T-helper 2 cell treated with Interferon-gamma antibody and Interleukin-4, amounts not matched to agents 5 μg/mL and 100 μg/mL, for 36 hours (primary cell): ENCODE measurements around the gene MAP2K1.
A peak's percentile ranks its signal among the peaks of the same experiment; 100 is the strongest.
"Not testable (repeated sequence)": the region's sequence is repeated elsewhere in the genome, so short reads cannot be mapped to it uniquely, and the experiment has no call there.

Experiments
- DNase-seq: peaks from one replicate; pipeline ENCODE4 v3.0.0; 2021; ENCODE audit warnings: low spot score
- H3K27ac Mint-ChIP-seq: one replicate; pipeline ENCODE4 v1.8.0; 2021; ENCODE audit warnings: mild to moderate bottlenecking, mixed read lengths
- H3K27me3 Mint-ChIP-seq: one replicate; pipeline ENCODE4 v1.8.0; 2021; ENCODE audit warnings: low read depth, mixed read lengths
- H3K36me3 Mint-ChIP-seq: one replicate; pipeline ENCODE4 v1.8.0; 2021; ENCODE audit warnings: low read depth, mixed read lengths
- H3K4me1 Mint-ChIP-seq: one replicate; pipeline ENCODE4 v1.8.0; 2021; ENCODE audit warnings: low read depth, mixed read lengths
- H3K4me3 Mint-ChIP-seq: one replicate; pipeline ENCODE4 v1.8.0; 2022; ENCODE audit warnings: mild to moderate bottlenecking, moderate library complexity, mixed read lengths
- H3K9me3 Mint-ChIP-seq: one replicate; pipeline ENCODE4 v1.8.0; 2021; ENCODE audit warnings: mixed read lengths

MAP2K1 gene

DNA sequence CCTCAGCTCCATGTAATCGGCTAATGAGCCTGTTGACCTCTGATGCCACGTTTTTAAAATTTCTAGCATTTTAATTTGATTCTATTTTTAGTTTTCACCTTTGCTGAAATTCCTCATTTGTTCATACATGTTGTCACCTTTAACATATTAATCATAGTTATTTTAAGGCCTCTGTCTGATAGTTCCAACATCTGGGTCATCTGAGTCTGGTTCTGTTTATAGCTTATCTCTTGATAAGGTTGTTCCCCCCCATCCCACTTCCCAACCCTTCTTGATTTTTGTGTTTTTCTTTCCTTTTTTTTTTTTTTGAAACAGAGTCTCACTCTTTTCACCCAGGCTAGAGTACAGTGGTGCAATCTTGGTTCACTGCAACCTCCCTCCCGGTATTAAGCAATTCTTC, 36.4 kb downstream of the MAP2K1 start:
- Mint-ChIP-seq H3K36me3 (peaks cover 30% of the 10 kb centered on the region), H3K27me3 (no peaks in the 10 kb centered on the region), H3K9me3 (no peaks in the 10 kb centered on the region), H3K4me3 (no peak overlapping the region), H3K4me1 (peaks cover 28% of the 10 kb centered on the region), H3K27ac (peak overlapping the region; percentile 31)
- no peak for DNase-seq

DNA sequence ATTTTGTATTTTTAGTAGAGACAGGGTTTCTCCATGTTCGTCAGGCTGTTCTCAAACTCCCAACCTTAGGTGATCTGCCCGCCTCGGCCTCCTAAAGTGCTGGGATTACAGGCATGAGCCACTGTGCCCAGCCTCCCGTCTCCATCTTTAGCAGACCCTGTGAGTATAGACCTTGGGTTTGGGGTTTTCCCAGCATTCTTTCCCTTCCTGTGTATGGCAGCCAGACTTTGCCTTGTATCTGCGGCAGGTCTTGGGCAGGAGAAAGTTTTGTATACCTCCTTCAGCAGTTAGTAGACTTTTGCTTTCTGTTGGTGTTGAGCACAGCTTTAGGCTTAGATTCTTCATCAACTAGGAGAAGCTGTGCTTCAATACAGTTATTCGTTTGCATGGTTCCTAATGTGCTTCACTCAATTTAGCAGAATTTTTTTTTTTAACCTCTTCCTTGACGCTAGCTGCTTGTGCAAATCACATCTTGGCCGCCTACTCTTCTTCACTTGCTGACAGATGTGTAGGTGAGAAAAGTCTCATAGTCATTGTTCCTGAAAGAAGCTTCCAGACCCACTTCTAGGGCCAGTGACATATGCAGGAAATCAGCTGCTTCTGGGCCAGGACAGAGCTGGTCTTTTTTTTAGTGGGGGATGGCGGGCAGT, 38.4 kb downstream of the MAP2K1 start:
- peaks cover 32% of the 10 kb centered on the region for H3K36me3 Mint-ChIP-seq
- no peaks in the 10 kb centered on the region for H3K9me3 Mint-ChIP-seq
- DNase-seq, result no peak
- H3K27me3 Mint-ChIP-seq, result no peaks in the 10 kb centered on the region
- H3K4me3 Mint-ChIP-seq, result peak overlapping the region; percentile 5
- peak overlapping the region; percentile 32 for H3K27ac Mint-ChIP-seq
- H3K4me1 Mint-ChIP-seq, result peaks cover 35% of the 10 kb centered on the region

DNA sequence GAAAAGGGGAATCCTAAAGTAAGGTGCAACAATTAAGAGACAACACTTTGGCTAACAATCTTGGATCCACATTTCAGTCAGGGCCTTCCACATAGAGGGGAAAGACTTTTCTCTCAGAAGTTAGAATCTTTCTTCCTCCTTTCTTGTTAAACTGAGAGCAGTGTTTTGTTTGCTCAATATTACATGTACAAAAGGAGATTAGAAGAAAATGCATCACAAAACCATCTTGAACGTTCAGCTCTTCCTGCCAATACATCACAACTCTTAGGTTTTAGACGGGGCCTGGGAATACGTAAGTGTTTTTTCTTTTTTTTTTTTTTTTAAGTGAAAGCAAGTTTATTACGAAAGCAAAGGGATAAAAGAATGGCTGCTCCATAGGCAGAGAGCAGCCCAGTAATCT, 39.1 kb downstream of the MAP2K1 start:
- peaks cover 39% of the 10 kb centered on the region for H3K4me1 Mint-ChIP-seq
- H3K4me3 Mint-ChIP-seq, result no peak overlapping the region
- peaks cover 32% of the 10 kb centered on the region for H3K36me3 Mint-ChIP-seq
- H3K27me3 Mint-ChIP-seq, result no peaks in the 10 kb centered on the region
- peak overlapping the region; percentile 32 for H3K27ac Mint-ChIP-seq
- no peak for DNase-seq
- H3K9me3 Mint-ChIP-seq, result no peaks in the 10 kb centered on the region

DNA sequence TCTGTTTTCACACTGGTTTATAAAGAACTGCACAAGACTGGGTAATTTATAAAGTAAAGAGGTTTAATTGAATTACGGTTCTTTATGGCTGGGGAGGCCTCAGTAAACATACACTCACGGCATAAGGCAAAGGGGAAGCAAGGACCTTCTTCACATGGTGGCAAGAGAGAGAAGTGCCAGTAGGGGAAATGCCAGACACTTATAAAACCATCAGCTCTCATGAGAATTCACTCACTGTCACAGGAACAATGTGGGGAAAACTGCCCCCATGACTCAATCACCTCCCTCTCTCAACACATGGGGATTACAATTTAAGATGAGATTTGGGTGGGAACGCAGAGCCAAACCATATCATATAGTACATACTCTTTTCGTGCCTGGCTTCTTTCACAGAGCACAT, 42.4 kb downstream of the MAP2K1 start:
- Mint-ChIP-seq H3K27ac (peak overlapping the region; percentile 10), H3K4me3 (no peak overlapping the region), H3K27me3 (no peaks in the 10 kb centered on the region), H3K36me3 (peaks cover 22% of the 10 kb centered on the region), H3K4me1 (peaks cover 50% of the 10 kb centered on the region), H3K9me3 (no peaks in the 10 kb centered on the region)
- DNase-seq, result no peak

DNA sequence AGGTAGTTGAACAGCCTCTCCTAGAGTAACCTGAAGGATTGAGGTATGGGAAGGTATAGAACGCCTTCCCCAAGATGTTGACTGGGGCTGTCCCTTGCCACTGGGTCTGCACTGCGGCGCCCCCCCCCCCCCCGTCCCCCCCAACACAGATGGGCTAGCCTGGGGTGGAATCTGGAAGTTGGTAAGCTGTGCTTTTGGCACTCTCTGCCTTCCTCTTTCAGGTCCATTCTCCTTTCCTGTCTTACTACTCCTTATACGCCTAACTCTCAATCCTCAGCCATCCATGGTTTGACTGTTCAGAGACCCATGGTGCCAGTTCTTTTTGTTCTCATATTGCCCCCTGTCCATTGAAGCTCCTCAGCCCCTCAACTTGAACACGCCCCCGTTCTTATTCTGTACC, 42.8 kb downstream of the MAP2K1 start:
- H3K27me3 Mint-ChIP-seq, result no peaks in the 10 kb centered on the region
- H3K4me1 Mint-ChIP-seq, result peaks cover 47% of the 10 kb centered on the region
- no peak overlapping the region for H3K27ac Mint-ChIP-seq

DNA sequence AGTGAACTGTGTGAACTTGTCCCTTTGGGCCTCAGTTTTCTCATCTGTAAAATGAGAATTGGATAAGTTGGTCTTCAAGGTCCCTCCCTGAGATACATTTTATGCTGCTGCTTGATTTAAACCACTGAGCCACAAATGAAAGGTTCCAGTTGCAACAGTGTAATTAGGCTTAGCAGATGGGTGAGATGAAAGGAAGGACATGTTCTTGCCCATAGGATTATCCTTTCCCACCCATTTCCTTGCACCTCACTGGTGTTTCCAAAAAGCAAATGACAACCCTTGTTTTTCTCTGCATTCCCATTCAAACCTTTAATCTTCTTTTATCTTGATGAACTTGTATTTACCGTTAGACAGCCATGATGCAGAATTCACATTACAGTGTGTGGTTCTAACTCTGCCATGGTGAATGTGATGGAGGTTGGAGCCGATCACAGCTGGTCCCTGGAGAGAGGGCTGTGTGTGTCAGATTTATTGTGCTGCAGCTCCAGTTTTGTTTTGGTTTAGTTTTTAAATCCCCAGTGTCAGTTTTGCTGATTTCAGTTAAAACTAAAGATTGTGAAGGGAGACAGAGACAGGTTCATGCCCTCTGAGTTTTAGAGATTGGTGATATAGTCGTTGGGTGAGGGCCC, 44.0 kb downstream of the MAP2K1 start:
- Mint-ChIP-seq H3K36me3 (peaks cover 20% of the 10 kb centered on the region), H3K27ac (no peak overlapping the region), H3K4me1 (peaks cover 37% of the 10 kb centered on the region), H3K4me3 (no peak overlapping the region), H3K9me3 (no peaks in the 10 kb centered on the region), H3K27me3 (no peaks in the 10 kb centered on the region)
- no peak for DNase-seq

More for the DNA sequence above, 42.8 kb downstream of the MAP2K1 start:
- Mint-ChIP-seq H3K9me3 (no peaks in the 10 kb centered on the region), H3K4me3 (no peak overlapping the region), H3K36me3 (peaks cover 20% of the 10 kb centered on the region)
- no peak for DNase-seq

DNA sequence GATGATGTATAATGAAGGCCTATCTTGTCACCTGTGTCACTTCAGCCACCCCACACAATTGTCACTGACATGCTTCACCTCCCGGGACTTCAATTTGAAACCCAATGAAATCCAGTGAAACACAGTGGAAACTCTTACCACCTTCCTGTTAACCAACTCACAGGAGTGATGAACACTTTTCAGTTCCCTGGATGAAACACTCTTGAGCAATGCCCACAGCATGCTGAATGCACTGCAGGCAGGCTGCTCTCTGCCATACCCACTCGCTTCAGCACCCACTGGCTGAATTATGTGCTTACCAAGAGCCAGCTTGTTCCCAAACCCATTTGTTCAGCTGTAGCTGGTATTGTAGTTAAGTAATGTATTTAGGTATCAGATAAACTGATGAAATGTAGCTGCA, 47.0 kb downstream of the MAP2K1 start:
- Mint-ChIP-seq H3K27ac (no peak overlapping the region), H3K9me3 (no peaks in the 10 kb centered on the region), H3K4me1 (peaks cover 27% of the 10 kb centered on the region), H3K4me3 (no peak overlapping the region), H3K36me3 (peaks cover 39% of the 10 kb centered on the region), H3K27me3 (no peaks in the 10 kb centered on the region)
- DNase-seq, result no peak

DNA sequence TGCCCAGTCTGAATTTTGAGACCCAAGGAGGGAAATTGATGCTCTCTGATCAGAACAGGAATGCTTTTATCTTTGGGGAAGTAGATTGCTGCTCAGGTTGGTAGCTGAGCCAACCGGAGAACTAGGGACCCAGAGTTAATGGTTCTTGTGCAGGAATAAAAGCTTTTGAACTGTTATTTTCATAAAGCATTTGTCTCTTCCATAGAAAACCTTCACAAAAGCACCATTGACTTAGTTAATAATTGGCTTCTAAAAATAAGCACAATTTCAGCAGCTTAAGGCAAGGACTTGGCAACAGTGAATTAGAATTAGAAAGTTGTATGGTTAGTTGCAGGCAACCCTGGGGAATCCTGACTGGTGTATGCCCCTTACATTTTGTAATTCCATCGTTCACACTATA, 53.8 kb downstream of the MAP2K1 start:
- Mint-ChIP-seq H3K36me3 (peaks cover 72% of the 10 kb centered on the region), H3K27me3 (no peaks in the 10 kb centered on the region), H3K27ac (no peak overlapping the region), H3K4me1 (no peaks in the 10 kb centered on the region), H3K4me3 (no peak overlapping the region), H3K9me3 (no peaks in the 10 kb centered on the region)
- no peak for DNase-seq

DNA sequence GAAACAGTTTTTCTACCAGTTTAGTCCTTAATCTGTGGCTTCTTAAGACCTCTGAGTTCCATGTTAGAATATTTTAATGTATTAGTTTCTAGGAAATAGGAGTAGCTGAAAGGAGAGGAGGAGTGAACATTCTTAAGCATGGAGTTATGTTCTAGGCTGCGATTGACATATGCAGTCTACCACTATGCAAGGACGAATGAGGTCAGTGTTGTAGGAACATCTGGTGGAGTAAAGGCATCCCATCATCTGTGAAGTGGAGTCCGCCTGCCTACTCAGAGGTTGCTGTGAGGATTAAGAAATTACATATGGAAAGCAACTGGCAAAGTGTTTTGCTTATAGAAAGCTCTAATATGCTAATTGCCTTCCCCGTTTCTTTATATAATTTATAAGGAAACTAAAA, 65.7 kb downstream of the MAP2K1 start:
- peaks cover 43% of the 10 kb centered on the region for H3K36me3 Mint-ChIP-seq
- no peak overlapping the region for H3K4me3 Mint-ChIP-seq
- peaks cover 4% of the 10 kb centered on the region for H3K9me3 Mint-ChIP-seq
- no peak overlapping the region for H3K27ac Mint-ChIP-seq
- no peaks in the 10 kb centered on the region for H3K27me3 Mint-ChIP-seq
- peaks cover 2% of the 10 kb centered on the region for H3K4me1 Mint-ChIP-seq
- no peak for DNase-seq

DNA sequence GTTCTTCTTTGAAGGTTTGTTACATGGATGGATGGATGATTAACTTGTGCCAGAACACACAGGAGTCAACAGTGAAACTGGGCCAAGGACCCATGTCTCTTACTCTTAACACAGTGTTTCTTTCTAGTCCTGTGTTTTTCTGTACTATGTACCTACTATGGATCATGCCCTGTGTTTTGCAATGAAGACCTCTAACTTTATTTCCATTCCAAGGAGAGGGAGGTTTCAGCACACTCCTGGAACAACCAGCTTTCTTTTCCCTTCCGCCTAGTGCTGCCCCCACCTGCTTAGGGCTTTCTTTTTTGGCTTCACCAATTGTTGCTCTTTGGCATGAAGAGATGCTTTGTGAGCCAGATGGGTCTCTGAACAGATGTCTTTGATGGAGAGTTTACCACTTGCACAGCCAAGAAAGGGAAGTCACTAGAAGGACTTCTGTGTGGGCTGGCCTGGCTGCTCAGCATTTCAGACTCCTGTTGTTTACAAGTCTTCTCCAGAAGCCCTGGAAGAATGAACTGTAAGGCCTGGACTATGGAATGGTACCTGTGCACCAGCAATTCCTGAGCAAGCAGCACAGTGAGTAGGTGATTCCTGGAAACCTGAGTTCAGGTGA, 66.4 kb downstream of the MAP2K1 start:
- DNase-seq, result no peak
- Mint-ChIP-seq H3K27ac (peak overlapping the region; percentile 7), H3K27me3 (no peaks in the 10 kb centered on the region), H3K4me1 (peaks cover 2% of the 10 kb centered on the region), H3K9me3 (peaks cover 4% of the 10 kb centered on the region), H3K4me3 (no peak overlapping the region), H3K36me3 (peaks cover 37% of the 10 kb centered on the region)

DNA sequence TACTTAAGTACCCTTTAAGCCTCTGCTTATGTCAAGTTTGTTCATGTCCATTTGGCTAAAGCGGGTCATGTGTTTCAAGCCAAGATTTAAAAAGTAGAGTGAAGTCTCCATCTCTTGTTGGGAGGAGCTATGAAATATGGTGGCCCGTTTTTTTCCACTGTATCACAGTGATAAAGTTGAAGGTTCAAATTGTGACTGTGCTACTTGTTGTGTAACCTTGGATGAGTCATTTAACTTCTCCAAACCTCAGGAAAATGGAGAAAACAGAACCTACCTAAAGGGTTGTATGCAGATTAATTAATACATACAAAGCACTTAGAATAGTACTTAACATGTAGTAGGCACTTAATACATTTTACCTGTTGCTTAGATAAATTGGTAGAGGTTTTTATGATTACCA, 67.4 kb downstream of the MAP2K1 start:
- peaks cover 2% of the 10 kb centered on the region for H3K9me3 Mint-ChIP-seq
- no peak overlapping the region for H3K4me3 Mint-ChIP-seq
- no peak overlapping the region for H3K27ac Mint-ChIP-seq

DNA sequence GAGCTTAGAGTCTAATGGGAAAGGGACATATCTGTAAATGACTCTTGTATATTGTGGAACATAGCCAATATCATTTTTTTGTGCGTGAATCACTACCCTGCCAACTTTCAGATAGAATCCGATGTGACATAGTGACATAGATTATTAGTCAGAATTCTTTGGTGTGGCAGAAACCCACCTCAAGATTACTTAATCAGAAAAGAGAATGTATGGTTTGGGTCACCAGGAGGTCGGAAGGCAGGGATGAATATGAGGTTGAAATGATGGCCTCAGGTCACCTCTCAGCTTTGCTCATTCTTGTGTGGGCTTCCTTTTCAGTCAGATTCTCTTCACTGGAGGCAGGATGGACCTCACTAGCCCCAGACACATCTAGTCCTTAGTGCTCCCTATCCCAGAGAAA, 69.5 kb downstream of the MAP2K1 start:
- no peak overlapping the region for H3K4me3 Mint-ChIP-seq
- H3K9me3 Mint-ChIP-seq, result no peaks in the 10 kb centered on the region
- peaks cover 10% of the 10 kb centered on the region for H3K4me1 Mint-ChIP-seq
- DNase-seq, result no peak
- peaks cover 36% of the 10 kb centered on the region for H3K36me3 Mint-ChIP-seq
- no peak overlapping the region for H3K27ac Mint-ChIP-seq
- no peaks in the 10 kb centered on the region for H3K27me3 Mint-ChIP-seq

More for the DNA sequence above, 67.4 kb downstream of the MAP2K1 start:
- no peak for DNase-seq
- peaks cover 2% of the 10 kb centered on the region for H3K4me1 Mint-ChIP-seq
- H3K27me3 Mint-ChIP-seq, result no peaks in the 10 kb centered on the region
- peaks cover 26% of the 10 kb centered on the region for H3K36me3 Mint-ChIP-seq

DNA sequence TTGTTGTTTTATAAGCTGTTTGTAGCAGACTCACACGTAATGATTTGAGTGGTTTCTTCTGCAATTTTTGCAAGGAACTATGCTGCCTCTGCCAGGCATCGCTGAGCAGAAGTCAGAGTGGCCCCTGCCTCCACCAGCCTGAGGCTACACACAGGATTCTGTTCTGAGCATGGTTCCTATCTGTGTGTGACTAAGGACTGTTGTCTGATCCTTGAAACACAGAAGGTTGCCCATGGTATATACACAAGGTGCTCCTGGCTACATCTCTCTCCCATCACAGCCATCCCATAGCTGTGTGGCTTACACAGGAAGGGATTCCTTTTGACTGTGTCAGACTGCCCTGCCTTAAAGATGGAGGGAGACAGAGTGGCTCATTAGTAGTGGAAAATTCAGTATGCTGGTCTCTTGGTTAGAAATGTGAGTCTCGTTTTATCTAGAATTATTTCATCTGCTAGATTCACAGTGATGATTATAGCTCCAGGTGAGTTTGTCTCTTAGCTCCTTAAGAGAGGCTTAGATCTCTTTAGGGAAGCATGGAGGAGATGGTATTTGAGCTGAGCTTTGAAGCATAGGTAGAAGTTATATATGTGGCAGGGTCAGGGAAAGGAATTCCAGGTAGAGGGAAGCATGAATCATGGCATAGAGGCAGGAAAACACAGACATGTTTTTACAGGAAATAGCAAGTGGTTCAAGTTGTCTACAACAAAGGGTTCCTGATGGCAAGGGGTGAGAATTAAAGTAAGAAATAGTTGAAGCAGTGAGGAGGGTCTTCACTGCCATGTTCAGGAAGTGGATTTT, 73.3 kb downstream of the MAP2K1 start:
- peaks cover 3% of the 10 kb centered on the region for H3K9me3 Mint-ChIP-seq
- peak overlapping the region; percentile 17 for H3K27ac Mint-ChIP-seq
- no peak for DNase-seq
- H3K36me3 Mint-ChIP-seq, result peaks cover 42% of the 10 kb centered on the region
- peaks cover 8% of the 10 kb centered on the region for H3K4me1 Mint-ChIP-seq
- no peak overlapping the region for H3K4me3 Mint-ChIP-seq
- H3K27me3 Mint-ChIP-seq, result no peaks in the 10 kb centered on the region

DNA sequence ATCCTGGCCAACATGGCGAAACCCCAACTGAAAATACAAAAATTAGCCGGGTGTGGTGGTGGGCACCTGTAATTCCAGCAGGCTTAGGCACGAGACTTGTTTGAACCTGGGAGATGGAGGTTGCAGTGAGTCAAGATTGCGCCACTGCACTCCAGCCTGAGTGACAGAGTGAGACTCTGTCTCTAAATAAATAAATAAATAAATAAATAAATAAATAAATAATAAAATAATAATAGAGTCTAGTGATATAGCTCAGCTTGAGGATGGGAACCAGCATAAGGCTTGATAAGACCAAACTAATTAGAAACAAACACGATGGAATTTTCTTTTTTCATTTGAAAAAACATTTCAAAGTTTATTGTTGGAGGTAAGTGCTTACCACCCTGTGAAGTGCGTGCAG, 74.6 kb downstream of the MAP2K1 start:
- DNase-seq, H3K27me3 Mint-ChIP-seq, H3K9me3 Mint-ChIP-seq, H3K4me1 Mint-ChIP-seq, H3K4me3 Mint-ChIP-seq, H3K27ac Mint-ChIP-seq: not testable (repeated sequence)
- H3K36me3 Mint-ChIP-seq, result peaks cover 43% of the 10 kb centered on the region
